DMS114 treated with DMSO at 0.1 percent for 48 hours (cell line): ENCODE measurements around the gene CADPS2.

ENCODE experiments used
- DNase-seq: peaks from one replicate; lab custom pipeline; 2025; ENCODE audit not compliant: unreplicated experiment; lab: John Stamatoyannopoulos, UW

Gene CADPS2

GRCh38 chr7:122886357-122887081 lies at the start of gene CADPS2:
TSS of gene CADPS2 (minus strand) at chr7:122886460. CDS start at chr7:122886337, 123 bp downstream.
- no peak for DNase-seq

- no peak for DNase-seq
These were observed 49.4 kb upstream of the CADPS2 start for GRCh38 chr7:122935620-122936019.

GRCh38 chr7:122919643-122920181 lies 33.5 kb upstream of the CADPS2 start:
- no peak for DNase-seq

GRCh38 chr7:122914812-122915211 lies 28.6 kb upstream of the CADPS2 start:
- DNase-seq, result no peak

- DNase-seq, result no peak
These were observed 27.3 kb upstream of the CADPS2 start for GRCh38 chr7:122913608-122914007.

- no peak for DNase-seq
These were observed 16.7 kb upstream of the CADPS2 start for GRCh38 chr7:122902751-122903495.

GRCh38 chr7:122901250-122901649 lies 15.0 kb upstream of the CADPS2 start:
- no peak for DNase-seq

- no peak for DNase-seq
These were observed 10.2 kb upstream of the CADPS2 start for GRCh38 chr7:122896509-122896908.

- DNase-seq, result no peak
These were observed 7.2 kb upstream of the CADPS2 start for GRCh38 chr7:122893486-122893885.

- no peak for DNase-seq
These were observed 2.9 kb upstream of the CADPS2 start for GRCh38 chr7:122889116-122889515.

- DNase-seq, result no peak
These were observed 1.6 kb upstream of the CADPS2 start for GRCh38 chr7:122887848-122888247.

GRCh38 chr7:122887198-122887597 lies 938 bp upstream of the CADPS2 start:
- DNase-seq, result no peak

- no peak for DNase-seq
These were observed 490 bp downstream of the CADPS2 start for GRCh38 chr7:122885583-122886356.

- DNase-seq, result no peak
These were observed 2.1 kb downstream of the CADPS2 start for GRCh38 chr7:122884186-122884585.

GRCh38 chr7:122883049-122883680 lies 3.1 kb downstream of the CADPS2 start:
- no peak for DNase-seq

GRCh38 chr7:122881324-122881723 lies 4.9 kb downstream of the CADPS2 start:
- no peak for DNase-seq

- DNase-seq, result no peak
These were observed 17.0 kb downstream of the CADPS2 start for GRCh38 chr7:122869260-122869659.

- no peak for DNase-seq
These were observed 18.7 kb downstream of the CADPS2 start for GRCh38 chr7:122867471-122867980.

- no peak for DNase-seq
These were observed 21.4 kb downstream of the CADPS2 start for GRCh38 chr7:122864838-122865237.

GRCh38 chr7:122864016-122864415 lies 22.2 kb downstream of the CADPS2 start:
- no peak for DNase-seq

- DNase-seq, result no peak
These were observed 27.9 kb downstream of the CADPS2 start for GRCh38 chr7:122858320-122858719.
